LHCN-M2 (cell line): ENCODE data around the gene MUC5B. TPM values are rescaled to one million over a fixed set of nuclear protein-coding genes. Genes with fewer than 3 reads are reported as not detected.
"Not testable (repeated sequence)": the region's sequence is repeated elsewhere in the genome, so short reads cannot be mapped to it uniquely, and the experiment has no call there.

ENCODE experiments used
- DNase-seq: peaks from one replicate; pipeline ENCODE4 v3.0.0-alpha.2; 2012; ENCODE audit warnings: low read depth
- total RNA-seq: library from RNA; depleted of rRNA; stranded (reverse); fragments of >200 nt; gene quantifications from 2 replicates; pipeline ENCODE4 v1.2.3, GENCODE V29; 2014

Gene MUC5B
- total RNA-seq, 1 experiment from 2014 or later = not detected

DNA sequence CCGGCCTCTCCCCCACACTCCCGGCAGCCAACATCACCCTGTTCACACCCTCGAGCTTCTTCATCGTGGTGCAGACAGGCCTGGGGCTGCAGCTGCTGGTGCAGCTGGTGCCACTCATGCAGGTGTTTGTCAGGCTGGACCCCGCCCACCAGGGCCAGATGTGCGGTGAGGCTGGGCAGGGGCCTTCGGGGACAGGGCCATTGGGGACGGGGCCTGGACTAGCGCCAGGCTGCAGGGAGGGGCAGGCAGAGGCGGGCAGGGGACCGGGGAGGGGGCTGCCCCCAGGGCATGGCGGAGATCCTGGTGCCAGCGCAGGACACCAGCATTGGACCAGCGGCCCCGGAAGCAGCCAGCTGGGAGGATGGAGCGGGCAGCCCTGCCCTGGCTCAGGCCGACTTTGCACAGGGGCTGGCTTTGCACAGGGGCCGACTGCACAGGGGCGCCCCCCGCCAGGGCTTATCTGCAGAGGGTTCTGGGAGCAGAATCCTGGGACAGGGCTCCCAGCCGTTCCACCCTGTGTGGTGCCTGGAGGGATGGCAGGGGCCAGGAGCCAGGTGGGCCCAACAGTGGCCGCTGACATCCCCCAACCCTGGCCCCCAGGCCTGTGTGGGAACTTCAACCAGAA lies 8.6 kb downstream of the MUC5B start:
- DNase-seq = no peak

DNA sequence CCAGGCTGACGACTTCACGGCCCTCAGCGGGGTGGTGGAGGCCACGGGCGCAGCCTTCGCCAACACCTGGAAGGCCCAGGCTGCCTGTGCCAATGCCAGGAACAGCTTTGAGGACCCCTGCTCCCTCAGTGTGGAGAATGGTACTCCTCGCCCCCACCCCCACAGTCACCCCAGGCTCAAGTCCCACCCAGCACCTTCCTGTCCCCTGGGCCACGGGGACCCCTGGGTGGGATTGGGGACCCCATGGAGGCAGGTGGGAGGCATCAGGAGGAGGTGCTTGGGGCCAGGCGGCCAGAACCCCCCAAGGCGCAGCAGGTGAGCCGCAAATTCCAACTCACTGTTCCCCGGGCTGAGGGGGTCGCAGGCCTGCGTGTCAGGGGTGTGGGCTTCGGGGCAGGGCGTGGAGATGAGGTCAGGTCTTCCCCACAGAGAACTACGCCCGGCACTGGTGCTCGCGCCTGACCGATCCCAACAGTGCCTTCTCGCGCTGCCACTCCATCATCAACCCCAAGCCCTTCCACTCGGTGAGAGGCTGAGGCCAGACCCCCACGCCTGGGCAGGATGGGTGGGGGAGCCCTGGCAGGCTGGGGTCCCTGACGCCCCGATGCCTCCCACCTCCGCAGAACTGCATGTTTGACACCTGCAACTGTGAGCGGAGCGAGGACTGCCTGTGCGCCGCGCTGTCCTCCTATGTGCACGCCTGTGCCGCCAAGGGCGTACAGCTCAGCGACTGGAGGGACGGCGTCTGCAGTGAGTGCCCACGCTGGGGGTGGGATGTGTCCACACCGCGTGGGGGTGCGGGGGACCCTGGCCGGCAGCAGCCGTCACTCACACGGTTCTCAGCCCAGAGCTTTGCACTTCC lies 9.4 kb downstream of the MUC5B start:
- DNase-seq = no peak

DNA sequence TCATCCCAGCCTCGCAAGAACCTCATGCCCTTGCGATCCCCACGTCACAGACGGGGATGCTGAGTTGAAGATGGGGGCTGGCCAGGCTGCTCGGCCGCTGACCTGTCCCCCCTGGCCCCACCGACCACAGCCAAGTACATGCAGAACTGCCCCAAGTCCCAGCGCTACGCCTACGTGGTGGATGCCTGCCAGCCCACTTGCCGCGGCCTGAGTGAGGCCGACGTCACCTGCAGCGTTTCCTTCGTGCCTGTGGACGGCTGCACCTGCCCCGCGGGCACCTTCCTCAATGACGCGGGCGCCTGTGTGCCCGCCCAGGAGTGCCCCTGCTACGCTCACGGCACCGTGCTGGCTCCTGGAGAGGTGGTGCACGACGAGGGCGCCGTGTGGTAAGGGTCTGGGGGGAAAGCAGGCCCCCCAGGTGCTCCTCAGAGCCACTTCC lies 10.0 kb downstream of the MUC5B start:
- DNase-seq = no peak

DNA sequence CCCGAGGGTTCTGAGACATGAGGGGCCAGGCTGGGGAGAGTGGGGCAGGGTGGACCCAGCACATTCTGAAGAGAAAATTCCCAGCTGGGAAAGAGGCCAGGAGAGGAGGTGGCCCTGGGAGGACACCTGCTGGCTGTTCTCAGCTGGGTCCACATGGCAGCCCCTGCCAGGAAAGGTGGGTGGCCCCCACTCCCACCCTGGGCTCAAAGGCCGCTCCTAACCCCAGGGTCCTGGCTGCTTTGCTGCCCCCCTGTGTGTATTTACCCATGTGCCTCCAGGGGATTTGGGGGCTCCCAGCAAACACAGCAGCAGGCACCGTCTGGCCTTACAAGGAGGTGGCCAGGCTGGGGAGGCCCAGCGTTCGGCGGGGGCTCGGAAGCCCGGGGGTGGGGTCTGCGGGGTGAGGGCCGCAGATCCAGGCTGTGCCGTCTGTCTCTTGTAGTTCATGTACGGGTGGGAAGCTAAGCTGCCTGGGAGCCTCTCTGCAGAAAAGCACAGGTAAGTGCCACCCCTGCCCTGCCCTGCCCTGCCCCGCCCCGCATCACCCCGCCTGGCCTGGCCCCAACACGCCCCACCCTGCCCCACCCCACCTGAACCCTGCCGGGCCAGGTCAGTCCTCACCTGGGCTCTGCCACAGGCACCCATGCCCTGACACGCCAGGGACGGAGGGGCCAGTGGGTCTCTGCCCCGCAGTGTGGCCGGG lies 10.6 kb downstream of the MUC5B start:
- DNase-seq = no peak

DNA sequence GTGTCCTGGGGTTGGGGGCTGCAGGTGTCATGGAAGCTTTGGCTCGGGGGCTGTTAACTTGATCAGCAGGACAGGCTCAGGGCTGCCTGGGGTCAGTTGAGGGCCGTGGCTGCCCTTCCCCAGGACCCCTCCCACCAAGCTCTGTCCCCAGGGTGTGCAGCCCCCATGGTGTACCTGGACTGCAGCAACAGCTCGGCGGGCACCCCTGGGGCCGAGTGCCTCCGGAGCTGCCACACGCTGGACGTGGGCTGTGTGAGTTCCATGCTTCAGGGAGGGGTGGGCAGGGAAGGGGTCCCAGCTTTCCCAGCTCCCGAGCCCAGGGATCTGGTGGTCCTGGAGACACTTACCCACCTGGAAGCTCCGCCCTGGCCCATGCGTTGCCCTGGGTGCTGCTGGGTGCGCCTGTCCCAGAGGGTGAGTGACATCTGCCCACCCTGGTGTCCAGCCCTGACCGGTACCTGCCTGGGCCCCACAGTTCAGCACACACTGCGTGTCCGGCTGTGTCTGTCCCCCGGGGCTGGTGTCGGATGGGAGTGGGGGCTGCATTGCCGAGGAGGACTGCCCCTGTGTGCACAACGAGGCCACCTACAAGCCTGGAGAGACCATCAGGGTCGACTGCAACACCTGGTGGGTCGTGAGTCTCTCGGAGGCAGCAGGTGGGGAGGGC lies 11.3 kb downstream of the MUC5B start:
- DNase-seq = no peak

DNA sequence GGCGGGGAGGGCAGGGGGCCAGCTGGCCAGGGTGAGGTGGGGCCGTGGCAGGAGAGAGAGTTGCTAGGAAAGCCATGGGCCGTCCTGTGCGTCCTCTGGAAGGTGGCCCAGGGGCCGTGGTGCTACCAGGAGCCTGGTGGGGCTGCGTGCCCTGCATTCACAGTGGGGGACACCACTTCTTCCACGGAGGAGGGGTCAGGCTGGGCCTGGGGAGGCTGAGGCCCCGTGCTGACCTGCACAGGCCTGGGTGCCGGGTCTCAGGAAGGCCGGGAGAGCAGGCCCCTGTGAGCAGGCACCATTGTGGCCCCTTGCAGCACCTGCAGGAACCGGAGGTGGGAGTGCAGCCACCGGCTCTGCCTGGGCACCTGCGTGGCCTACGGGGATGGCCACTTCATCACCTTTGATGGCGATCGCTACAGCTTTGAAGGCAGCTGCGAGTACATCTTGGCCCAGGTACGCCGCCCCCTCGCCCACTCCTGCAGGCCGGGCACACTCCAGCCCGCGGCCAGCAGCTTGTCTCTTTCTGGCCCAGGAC lies 12.0 kb downstream of the MUC5B start:
- no peak for DNase-seq

DNA sequence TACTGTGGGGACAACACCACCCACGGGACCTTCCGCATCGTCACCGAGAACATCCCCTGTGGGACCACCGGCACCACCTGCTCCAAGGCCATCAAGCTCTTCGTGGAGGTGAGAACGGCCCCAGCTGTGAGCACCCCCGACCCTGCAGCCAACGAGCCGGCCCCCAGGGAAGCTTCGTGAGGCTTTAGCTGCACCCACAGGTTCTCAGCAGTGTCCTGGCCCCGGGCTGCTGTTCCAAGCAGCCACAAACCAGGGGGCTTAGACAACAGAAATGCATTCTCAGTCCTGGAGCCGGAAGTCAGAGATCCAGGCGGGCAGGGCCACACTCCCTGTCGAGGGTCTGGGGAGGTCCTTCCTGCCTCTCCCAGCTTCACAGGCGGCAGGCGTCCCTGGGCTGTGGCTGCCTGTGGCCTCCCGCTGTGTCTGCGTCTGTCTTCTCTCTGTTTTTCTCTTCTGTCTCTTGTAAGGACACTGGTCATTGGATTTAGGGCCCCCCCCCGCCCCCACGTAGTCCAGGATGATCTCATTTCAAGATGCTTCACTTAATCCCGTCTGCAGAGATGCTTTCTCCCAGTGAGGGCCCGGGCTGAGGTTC lies 12.5 kb downstream of the MUC5B start:
- DNase-seq = no peak

DNA sequence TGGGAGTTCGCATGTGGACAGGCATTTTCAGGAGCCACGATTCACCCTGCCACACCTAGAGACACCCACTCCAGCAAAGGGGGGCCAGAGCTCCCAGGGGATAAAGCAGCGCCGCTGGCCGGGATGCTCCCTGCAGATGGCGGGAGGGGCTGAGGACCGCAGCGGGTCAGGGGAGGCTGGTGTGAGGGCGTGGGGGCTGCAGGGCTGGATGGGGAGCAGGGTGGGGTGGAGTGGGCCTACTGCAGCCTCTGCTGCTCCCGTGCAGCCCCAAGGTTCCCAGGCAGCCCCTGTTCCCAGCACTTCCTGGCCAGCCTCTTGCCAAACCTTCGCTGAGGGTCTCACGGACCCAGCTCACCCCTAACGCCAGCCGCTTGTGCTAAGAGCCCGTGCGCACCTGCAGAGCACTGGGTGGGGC lies 13.0 kb downstream of the MUC5B start:
- no peak for DNase-seq

DNA sequence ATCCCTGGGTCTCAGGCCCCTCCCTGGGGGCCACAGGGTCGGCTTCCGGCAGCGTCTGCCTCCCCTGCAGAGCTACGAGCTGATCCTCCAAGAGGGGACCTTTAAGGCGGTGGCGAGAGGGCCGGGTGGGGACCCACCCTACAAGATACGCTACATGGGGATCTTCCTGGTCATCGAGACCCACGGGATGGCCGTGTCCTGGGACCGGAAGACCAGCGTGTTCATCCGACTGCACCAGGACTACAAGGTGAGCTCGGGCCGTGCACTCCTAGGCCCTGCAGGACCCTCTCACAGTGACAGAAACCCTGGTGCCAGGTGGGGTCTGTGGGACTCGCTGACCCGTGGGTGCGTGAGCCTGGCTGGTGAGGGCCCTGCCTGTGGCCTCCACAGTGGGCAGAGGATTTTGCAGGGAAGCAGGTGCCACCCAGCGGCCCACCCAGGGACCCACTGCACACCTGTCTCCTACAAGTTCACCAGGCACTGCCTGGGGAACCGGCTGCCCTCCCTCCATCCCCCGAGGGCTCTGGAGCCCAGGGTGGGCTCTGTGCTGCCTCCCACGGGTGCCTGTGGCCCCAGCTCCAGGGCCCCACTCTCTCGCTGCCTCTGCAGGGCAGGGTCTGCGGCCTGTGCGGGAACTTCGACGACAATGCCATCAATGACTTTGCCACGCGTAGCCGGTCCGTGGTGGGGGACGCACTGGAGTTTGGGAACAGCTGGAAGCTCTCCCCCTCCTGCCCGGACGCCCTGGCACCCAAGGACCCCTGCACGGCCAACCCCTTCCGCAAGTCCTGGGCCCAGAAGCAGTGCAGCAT lies 13.7 kb downstream of the MUC5B start:
- no peak for DNase-seq

DNA sequence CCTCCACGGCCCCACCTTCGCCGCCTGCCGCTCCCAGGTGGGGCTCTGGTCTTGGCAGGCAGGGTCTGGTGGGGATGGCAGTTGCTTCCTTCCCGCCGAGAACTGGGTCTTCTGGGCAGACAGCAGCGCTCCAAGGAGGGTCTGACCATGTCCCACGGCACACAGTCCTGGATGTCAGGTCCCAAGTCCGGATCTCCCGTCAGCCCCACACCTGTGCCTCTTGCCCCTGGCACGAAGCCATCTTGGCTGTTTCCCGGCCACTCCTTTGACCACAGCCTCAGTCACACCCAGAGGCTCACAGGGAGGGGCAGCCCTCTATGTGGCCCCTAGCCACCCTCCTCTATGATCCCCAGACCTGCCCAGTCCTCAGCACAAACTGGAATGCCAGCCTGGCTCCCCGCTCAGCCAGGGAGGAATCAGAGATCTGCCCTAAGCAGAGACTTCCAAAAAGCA lies 14.3 kb downstream of the MUC5B start:
- DNase-seq = no peak

DNA sequence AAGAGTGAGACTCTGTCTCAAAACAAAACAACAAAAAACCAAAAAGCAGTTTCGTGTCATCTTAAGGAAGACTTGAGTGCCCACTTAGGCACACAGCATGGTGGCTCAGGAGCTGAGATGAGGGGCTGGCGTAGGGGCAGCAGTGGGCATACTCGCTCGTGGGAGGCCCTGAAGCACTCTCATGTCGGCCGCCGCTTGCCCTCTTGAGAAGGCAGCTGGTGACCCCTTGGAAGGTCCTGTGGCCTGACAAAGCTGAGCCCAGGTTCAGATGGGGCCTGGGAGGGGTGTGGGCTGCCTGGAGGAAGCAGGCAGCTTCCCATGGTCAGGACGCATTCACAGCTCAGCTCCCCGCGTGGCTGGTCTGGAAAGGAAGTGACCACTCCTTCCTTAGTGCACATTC lies 15.0 kb downstream of the MUC5B start:
- DNase-seq = no peak

DNA sequence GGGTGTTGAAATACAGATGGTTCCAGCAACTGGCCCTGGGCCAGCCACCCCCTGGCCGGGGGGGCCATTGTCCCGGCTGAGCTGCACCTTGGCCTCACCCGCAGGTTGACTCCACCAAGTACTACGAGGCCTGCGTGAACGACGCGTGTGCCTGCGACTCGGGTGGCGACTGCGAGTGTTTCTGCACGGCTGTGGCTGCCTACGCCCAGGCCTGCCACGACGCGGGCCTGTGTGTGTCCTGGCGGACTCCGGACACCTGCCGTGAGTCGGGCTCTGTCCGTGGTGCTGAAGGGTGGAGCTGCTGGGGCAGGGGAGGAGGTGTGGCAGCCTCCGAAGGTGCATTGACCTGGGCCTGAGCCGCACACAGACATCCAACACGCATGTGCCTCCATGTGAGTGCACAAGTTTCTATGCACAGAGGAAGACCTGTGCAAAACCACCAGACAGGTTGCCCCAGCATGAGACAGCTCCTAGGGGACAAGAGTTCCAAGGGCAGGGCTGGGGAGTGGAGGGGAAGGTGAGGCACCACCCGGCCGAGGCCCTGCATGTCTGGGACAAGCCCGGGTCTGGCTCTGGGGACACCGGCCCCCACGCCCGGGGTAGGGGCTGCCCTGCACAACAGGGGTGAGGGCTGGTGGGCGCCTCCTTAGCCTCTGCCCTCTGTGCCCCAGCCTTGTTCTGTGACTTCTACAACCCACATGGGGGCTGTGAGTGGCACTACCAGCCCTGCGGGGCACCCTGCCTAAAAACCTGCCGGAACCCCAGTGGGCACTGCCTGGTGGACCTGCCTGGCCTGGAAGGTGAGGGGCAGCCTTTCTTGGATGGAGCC lies 16.1 kb downstream of the MUC5B start:
- no peak for DNase-seq

DNA sequence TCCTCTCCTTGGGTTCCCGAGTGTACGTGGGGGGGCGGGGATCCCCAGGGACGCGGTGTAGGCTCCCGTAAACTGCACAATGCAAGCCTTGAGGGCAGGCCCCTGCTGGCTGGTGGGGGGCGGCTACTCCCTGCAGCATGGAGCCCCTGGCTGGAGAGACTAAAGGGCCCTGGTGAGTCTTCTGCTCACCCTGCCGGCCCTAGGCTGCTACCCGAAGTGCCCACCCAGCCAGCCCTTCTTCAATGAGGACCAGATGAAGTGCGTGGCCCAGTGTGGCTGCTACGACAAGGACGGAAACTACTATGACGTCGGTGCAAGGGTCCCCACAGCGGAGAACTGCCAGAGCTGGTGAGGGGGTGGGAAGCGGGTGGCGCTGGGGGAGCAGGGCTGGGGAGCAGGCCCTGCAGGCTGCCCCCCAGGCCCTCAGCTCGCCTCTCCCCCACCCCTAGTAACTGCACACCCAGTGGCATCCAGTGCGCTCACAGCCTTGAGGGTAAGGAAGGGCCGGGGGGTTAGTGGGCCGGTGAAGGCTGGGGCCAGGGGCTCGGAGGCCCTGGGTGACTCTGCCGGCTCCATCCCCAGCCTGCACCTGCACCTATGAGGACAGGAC lies 16.8 kb downstream of the MUC5B start:
- DNase-seq = no peak

DNA sequence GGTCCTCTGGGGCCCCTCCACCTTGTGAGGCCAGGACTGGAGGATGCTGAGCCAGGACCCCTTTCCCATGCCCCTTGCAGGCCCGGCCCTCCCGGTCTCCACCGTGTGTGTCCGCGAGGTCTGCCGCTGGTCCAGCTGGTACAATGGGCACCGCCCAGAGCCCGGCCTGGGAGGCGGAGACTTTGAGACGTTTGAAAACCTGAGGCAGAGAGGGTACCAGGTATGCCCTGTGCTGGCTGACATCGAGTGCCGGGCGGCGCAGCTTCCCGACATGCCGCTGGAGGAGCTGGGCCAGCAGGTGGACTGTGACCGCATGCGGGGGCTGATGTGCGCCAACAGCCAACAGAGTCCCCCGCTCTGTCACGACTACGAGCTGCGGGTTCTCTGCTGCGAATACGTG lies 17.9 kb downstream of the MUC5B start:
- DNase-seq = no peak

DNA sequence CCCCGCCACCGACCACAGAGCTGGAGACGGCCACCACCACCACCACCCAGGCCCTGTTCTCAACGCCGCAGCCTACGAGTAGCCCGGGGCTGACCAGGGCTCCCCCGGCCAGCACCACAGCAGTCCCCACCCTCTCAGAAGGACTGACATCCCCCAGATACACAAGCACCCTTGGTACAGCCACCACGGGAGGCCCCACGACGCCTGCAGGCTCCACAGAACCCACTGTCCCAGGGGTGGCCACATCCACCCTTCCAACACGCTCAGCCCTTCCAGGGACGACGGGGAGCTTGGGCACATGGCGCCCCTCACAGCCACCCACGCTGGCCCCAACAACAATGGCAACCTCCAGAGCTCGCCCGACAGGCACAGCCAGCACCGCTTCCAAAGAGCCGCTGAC lies 18.8 kb downstream of the MUC5B start:
- DNase-seq = no peak

DNA sequence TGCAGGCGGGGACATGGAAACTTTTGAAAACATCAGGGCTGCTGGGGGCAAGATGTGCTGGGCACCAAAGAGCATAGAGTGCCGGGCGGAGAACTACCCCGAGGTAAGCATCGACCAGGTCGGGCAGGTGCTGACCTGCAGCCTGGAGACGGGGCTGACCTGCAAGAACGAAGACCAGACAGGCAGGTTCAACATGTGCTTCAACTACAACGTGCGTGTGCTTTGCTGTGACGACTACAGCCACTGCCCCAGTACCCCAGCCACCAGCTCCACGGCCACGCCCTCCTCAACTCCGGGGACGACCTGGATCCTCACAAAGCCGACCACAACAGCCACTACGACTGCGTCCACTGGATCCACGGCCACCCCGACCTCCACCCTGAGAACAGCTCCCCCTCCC lies 19.4 kb downstream of the MUC5B start:
- no peak for DNase-seq

DNA sequence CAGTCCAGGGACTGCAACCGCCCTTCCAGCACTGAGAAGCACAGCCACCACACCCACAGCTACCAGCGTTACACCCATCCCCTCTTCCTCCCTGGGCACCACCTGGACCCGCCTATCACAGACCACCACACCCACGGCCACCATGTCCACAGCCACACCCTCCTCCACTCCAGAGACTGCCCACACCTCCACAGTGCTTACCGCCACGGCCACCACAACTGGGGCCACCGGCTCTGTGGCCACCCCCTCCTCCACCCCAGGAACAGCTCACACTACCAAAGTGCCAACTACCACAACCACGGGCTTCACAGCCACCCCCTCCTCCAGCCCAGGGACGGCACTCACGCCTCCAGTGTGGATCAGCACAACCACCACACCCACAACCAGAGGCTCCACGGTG lies 19.9 kb downstream of the MUC5B start:
- not testable (repeated sequence) for DNase-seq

DNA sequence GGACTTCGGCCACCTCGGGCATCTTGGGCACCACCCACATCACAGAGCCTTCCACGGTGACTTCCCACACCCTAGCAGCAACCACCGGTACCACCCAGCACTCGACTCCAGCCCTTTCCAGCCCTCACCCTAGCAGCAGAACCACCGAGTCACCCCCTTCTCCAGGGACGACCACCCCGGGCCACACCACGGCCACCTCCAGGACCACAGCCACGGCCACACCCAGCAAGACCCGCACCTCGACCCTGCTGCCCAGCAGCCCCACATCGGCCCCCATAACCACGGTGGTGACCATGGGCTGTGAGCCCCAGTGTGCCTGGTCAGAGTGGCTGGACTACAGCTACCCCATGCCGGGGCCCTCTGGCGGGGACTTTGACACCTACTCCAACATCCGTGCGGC lies 20.7 kb downstream of the MUC5B start:
- not testable (repeated sequence) for DNase-seq

DNA sequence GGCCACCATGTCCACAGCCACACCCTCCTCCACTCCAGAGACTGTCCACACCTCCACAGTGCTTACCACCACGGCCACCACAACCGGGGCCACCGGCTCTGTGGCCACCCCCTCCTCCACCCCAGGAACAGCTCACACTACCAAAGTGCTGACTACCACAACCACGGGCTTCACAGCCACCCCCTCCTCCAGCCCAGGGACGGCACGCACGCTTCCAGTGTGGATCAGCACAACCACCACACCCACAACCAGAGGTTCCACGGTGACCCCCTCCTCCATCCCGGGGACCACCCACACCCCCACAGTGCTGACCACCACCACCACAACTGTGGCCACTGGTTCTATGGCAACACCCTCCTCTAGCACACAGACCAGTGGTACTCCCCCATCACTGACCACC lies 21.7 kb downstream of the MUC5B start:
- DNase-seq = not testable (repeated sequence)
